ENCODE data around the gene TMEM97.

DNA sequence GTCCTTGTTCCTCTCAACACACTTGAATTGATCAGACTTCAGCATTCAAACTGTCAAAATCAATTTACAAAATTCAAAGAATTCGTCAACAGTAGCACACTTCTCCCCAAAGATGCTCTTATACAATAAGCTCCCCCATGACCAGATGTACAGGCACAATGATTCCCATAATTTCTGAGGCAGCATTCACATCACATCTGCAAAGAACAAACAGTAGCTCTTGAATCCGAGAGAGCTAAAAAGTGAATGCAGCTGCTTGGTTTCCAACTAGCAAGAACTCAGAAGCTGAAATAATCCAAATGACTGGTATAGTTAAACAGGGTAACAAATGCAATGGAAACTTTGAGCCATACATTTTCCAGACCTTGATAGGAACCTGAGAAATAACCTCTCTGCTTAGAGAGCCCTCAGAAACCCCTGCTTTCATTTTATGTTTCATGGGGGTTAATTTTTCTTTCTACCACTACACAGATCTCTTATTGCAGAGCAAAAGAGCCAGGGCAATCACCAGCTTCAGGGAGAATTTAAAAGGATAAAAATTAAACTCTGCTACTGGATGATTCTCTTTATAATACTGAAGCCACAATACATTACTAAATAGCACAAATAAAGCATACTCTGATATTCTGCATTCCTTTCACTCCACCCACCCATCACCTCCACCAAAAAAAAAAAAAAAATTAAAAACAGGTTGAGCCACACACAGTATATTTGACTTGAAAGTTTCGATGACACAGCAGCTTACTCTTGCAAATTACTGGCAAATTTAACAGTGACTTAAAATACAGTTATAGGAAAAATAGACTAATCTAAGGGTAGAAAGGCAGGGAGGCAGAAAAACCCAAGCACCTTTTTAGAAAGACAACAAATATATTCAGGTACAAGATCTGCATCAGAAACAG, 23.1 kb upstream of the TMEM97 start:
- no peak for TF ChIP-seq EZH2 (IDR thresholded peaks at IDR 0.05; ENCODE audit: low read depth, unreplicated experiment)
- TF ChIP-seq, protein P1, sequence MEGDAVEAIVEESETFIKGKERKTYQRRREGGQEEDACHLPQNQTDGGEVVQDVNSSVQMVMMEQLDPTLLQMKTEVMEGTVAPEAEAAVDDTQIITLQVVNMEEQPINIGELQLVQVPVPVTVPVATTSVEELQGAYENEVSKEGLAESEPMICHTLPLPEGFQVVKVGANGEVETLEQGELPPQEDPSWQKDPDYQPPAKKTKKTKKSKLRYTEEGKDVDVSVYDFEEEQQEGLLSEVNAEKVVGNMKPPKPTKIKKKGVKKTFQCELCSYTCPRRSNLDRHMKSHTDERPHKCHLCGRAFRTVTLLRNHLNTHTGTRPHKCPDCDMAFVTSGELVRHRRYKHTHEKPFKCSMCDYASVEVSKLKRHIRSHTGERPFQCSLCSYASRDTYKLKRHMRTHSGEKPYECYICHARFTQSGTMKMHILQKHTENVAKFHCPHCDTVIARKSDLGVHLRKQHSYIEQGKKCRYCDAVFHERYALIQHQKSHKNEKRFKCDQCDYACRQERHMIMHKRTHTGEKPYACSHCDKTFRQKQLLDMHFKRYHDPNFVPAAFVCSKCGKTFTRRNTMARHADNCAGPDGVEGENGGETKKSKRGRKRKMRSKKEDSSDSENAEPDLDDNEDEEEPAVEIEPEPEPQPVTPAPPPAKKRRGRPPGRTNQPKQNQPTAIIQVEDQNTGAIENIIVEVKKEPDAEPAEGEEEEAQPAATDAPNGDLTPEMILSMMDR (conservative IDR thresholded peaks at IDR 0.05; ENCODE audit: low read depth in 2 of 2), result no peak
- no peak for TF ChIP-seq POLR2AphosphoS5 (IDR thresholded peaks at IDR 0.05; ENCODE audit: low read depth)
- no peak for TF ChIP-seq CREB1 (CRISPR knock-in tag; IDR thresholded peaks at IDR 0.05; ENCODE audit: low read depth)
- TF ChIP-seq EZH2phosphoT487 (IDR thresholded peaks at IDR 0.05; ENCODE audit: unreplicated experiment), result no peak
- no peak for TF ChIP-seq ZNF331 (CRISPR knock-in tag; IDR thresholded peaks at IDR 0.05; ENCODE audit: low read depth)
- TF ChIP-seq, protein P2, sequence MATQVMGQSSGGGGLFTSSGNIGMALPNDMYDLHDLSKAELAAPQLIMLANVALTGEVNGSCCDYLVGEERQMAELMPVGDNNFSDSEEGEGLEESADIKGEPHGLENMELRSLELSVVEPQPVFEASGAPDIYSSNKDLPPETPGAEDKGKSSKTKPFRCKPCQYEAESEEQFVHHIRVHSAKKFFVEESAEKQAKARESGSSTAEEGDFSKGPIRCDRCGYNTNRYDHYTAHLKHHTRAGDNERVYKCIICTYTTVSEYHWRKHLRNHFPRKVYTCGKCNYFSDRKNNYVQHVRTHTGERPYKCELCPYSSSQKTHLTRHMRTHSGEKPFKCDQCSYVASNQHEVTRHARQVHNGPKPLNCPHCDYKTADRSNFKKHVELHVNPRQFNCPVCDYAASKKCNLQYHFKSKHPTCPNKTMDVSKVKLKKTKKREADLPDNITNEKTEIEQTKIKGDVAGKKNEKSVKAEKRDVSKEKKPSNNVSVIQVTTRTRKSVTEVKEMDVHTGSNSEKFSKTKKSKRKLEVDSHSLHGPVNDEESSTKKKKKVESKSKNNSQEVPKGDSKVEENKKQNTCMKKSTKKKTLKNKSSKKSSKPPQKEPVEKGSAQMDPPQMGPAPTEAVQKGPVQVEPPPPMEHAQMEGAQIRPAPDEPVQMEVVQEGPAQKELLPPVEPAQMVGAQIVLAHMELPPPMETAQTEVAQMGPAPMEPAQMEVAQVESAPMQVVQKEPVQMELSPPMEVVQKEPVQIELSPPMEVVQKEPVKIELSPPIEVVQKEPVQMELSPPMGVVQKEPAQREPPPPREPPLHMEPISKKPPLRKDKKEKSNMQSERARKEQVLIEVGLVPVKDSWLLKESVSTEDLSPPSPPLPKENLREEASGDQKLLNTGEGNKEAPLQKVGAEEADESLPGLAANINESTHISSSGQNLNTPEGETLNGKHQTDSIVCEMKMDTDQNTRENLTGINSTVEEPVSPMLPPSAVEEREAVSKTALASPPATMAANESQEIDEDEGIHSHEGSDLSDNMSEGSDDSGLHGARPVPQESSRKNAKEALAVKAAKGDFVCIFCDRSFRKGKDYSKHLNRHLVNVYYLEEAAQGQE (IDR thresholded peaks at IDR 0.05; ENCODE audit: unreplicated experiment), result no peak
- TF ChIP-seq JUNB (IDR thresholded peaks at IDR 0.05; ENCODE audit: unreplicated experiment), result no peak
- TF ChIP-seq NANOG (IDR thresholded peaks at IDR 0.05; ENCODE audit: borderline replicate concordance), result no peak

Data from GM23338 (cell line).